Activated CD8-positive, alpha-beta memory T cell treated with anti-CD3 and anti-CD28 coated beads, Interleukin-2, amount 10 ng/mL, durations not matched to agents 7 days and 5 days (primary cell): ENCODE results near the gene KDM1B. TPM values are rescaled to one million over a fixed set of nuclear protein-coding genes. Genes with fewer than 3 reads are reported as not detected.
"Not testable (repeated sequence)": the region's sequence is repeated elsewhere in the genome, so short reads cannot be mapped to it uniquely, and the experiment has no call there.

Source experiments
- ATAC-seq: fragments of 150-1000 bp; cut with Tn5 transposase; one replicate; pipeline ENCODE4 v1.10.0; 2021; ENCODE audit warnings: moderate library complexity
- CTCF ChIA-PET: fragments of 350-600 bp; sonication (Branson Sonifier 250); formaldehyde crosslinking; loops from one replicate; lab custom pipeline; 2021; ENCODE audit warnings: antibody characterized with exemption; lab: Charles Lee
- DNase-seq: peaks from one replicate; pipeline ENCODE4 v3.0.0-alpha.2; 2020
- H3K27ac Mint-ChIP-seq: one replicate; pipeline ENCODE4 v1.8.0; 2021; ENCODE audit warnings: mild to moderate bottlenecking, mixed read lengths
- H3K27me3 Mint-ChIP-seq: one replicate; pipeline ENCODE4 v1.8.0; 2021; ENCODE audit warnings: mixed read lengths
- H3K36me3 Mint-ChIP-seq: one replicate; pipeline ENCODE4 v1.8.0; 2021; ENCODE audit warnings: mild to moderate bottlenecking, mixed read lengths
- H3K4me1 Mint-ChIP-seq: one replicate; pipeline ENCODE4 v1.8.0; 2021; ENCODE audit warnings: mixed read lengths
- H3K4me3 Mint-ChIP-seq: one replicate; pipeline ENCODE4 v1.8.0; 2021; ENCODE audit warnings: mild to moderate bottlenecking, moderate library complexity, mixed read lengths
- H3K9me3 Mint-ChIP-seq: one replicate; pipeline ENCODE4 v1.8.0; 2022; ENCODE audit warnings: low read depth, mixed read lengths
- total RNA-seq, 2 experiments: library from RNA; stranded (reverse); gene quantifications; one replicate each; pipeline ENCODE4 v1.2.3, GENCODE V29; 2021

The KDM1B gene
- total RNA-seq, 2 experiments from 2014 or later, result 8.6 to 10.4 TPM

- DNase-seq (peak; percentile 63), ATAC-seq (peak; percentile 2)
- no peaks in the 10 kb centered on the region for H3K27me3 Mint-ChIP-seq
- peaks cover 35% of the 10 kb centered on the region for H3K4me1 Mint-ChIP-seq
- peaks cover 10% of the 10 kb centered on the region for H3K36me3 Mint-ChIP-seq
- CTCF ChIA-PET, result no interaction called here
- H3K4me3 Mint-ChIP-seq, result peak overlapping the region; percentile 93
- H3K9me3 Mint-ChIP-seq, result no peaks in the 10 kb centered on the region
- peak overlapping the region; percentile 72 for H3K27ac Mint-ChIP-seq
These were observed 721 bp downstream of the KDM1B start for GRCh38 chr6:18155864-18156421.

- Mint-ChIP-seq H3K27ac (no peak overlapping the region), H3K27me3 (no peaks in the 10 kb centered on the region), H3K9me3 (no peaks in the 10 kb centered on the region), H3K4me3 (no peak overlapping the region), H3K36me3 (peaks cover 21% of the 10 kb centered on the region), H3K4me1 (peaks cover 18% of the 10 kb centered on the region)
- CTCF ChIA-PET, result no interaction called here
- ATAC-seq, result no peak
- DNase-seq, result no peak
These were observed 5.7 kb downstream of the KDM1B start for GRCh38 chr6:18160911-18161310.

- H3K4me3 Mint-ChIP-seq, result no peak overlapping the region
- no peaks in the 10 kb centered on the region for H3K27me3 Mint-ChIP-seq
- peaks cover 13% of the 10 kb centered on the region for H3K4me1 Mint-ChIP-seq
- DNase-seq (no peak), ATAC-seq (no peak)
- CTCF ChIA-PET, result no interaction called here
- no peak overlapping the region for H3K27ac Mint-ChIP-seq
- peaks cover 21% of the 10 kb centered on the region for H3K36me3 Mint-ChIP-seq
- no peaks in the 10 kb centered on the region for H3K9me3 Mint-ChIP-seq
These were observed 6.2 kb downstream of the KDM1B start for GRCh38 chr6:18161431-18161830.

- no peak overlapping the region for H3K4me3 Mint-ChIP-seq
- H3K27ac Mint-ChIP-seq, result no peak overlapping the region
- CTCF ChIA-PET, result no interaction called here
- peaks cover 21% of the 10 kb centered on the region for H3K36me3 Mint-ChIP-seq
- peaks cover 13% of the 10 kb centered on the region for H3K4me1 Mint-ChIP-seq
- no peak for DNase-seq
- no peaks in the 10 kb centered on the region for H3K9me3 Mint-ChIP-seq
- no peaks in the 10 kb centered on the region for H3K27me3 Mint-ChIP-seq
- ATAC-seq, result no peak
These were observed 7.2 kb downstream of the KDM1B start for GRCh38 chr6:18162401-18162800.

- ATAC-seq (no peak), DNase-seq (no peak)
- CTCF ChIA-PET, result interaction anchor here (0.6 kb wide), 1 partner anchor 333 kb away, joined by 4 read pairs; no protein-coding TSS in a partner anchor
- H3K36me3 Mint-ChIP-seq, result peaks cover 27% of the 10 kb centered on the region
- H3K27me3 Mint-ChIP-seq, result no peaks in the 10 kb centered on the region
- H3K4me1 Mint-ChIP-seq, result peaks cover 9% of the 10 kb centered on the region
- no peak overlapping the region for H3K27ac Mint-ChIP-seq
- H3K9me3 Mint-ChIP-seq, result peaks cover 3% of the 10 kb centered on the region
- no peak overlapping the region for H3K4me3 Mint-ChIP-seq
These were observed 10.5 kb downstream of the KDM1B start for GRCh38 chr6:18165751-18166150.

GRCh38 chr6:18166312-18167036 lies 11.3 kb downstream of the KDM1B start:
- CTCF ChIA-PET, result interaction anchor here (0.6 kb wide), 1 partner anchor 333 kb away, joined by 4 read pairs; no protein-coding TSS in a partner anchor
- no peak overlapping the region for H3K27ac Mint-ChIP-seq
- H3K4me1 Mint-ChIP-seq, result peaks cover 2% of the 10 kb centered on the region
- H3K27me3 Mint-ChIP-seq, result no peaks in the 10 kb centered on the region
- H3K36me3 Mint-ChIP-seq, result peaks cover 25% of the 10 kb centered on the region
- peaks cover 3% of the 10 kb centered on the region for H3K9me3 Mint-ChIP-seq
- no peak for DNase-seq
- no peak for ATAC-seq
- H3K4me3 Mint-ChIP-seq, result no peak overlapping the region

- Mint-ChIP-seq H3K27me3 (no peaks in the 10 kb centered on the region), H3K27ac (no peak overlapping the region), H3K36me3 (peaks cover 16% of the 10 kb centered on the region), H3K4me1 (no peaks in the 10 kb centered on the region), H3K9me3 (peaks cover 3% of the 10 kb centered on the region), H3K4me3 (no peak overlapping the region)
- ATAC-seq (no peak), DNase-seq (no peak)
- CTCF ChIA-PET, result no interaction called here
These were observed 13.0 kb downstream of the KDM1B start for GRCh38 chr6:18168264-18168663.

GRCh38 chr6:18171871-18172270 lies 16.6 kb downstream of the KDM1B start:
- DNase-seq, result no peak
- Mint-ChIP-seq H3K4me1 (no peaks in the 10 kb centered on the region), H3K27ac (no peak overlapping the region), H3K9me3 (peaks cover 3% of the 10 kb centered on the region), H3K27me3 (no peaks in the 10 kb centered on the region), H3K4me3 (no peak overlapping the region), H3K36me3 (peaks cover 31% of the 10 kb centered on the region)
- ATAC-seq, result no peak
- CTCF ChIA-PET, result no interaction called here

GRCh38 chr6:18176198-18176597 lies 21.0 kb downstream of the KDM1B start:
- peaks cover 33% of the 10 kb centered on the region for H3K36me3 Mint-ChIP-seq
- DNase-seq, H3K9me3 Mint-ChIP-seq, H3K27ac Mint-ChIP-seq, H3K27me3 Mint-ChIP-seq, CTCF ChIA-PET, H3K4me3 Mint-ChIP-seq, H3K4me1 Mint-ChIP-seq, ATAC-seq: not testable (repeated sequence)

- Mint-ChIP-seq H3K4me1 (no peaks in the 10 kb centered on the region), H3K36me3 (peaks cover 32% of the 10 kb centered on the region), H3K27ac (no peak overlapping the region), H3K4me3 (no peak overlapping the region), H3K27me3 (no peaks in the 10 kb centered on the region), H3K9me3 (no peaks in the 10 kb centered on the region)
- DNase-seq (no peak), ATAC-seq (no peak)
- CTCF ChIA-PET, result no interaction called here
These were observed 22.2 kb downstream of the KDM1B start for GRCh38 chr6:18177286-18177965.

GRCh38 chr6:18178960-18179615 lies 23.9 kb downstream of the KDM1B start:
- no peak overlapping the region for H3K27ac Mint-ChIP-seq
- no peak overlapping the region for H3K4me3 Mint-ChIP-seq
- H3K4me1 Mint-ChIP-seq, result no peaks in the 10 kb centered on the region
- peaks cover 27% of the 10 kb centered on the region for H3K36me3 Mint-ChIP-seq
- no peaks in the 10 kb centered on the region for H3K9me3 Mint-ChIP-seq
- no peaks in the 10 kb centered on the region for H3K27me3 Mint-ChIP-seq
- no peak for ATAC-seq
- no peak for DNase-seq
- CTCF ChIA-PET, result no interaction called here

- CTCF ChIA-PET, result no interaction called here
- H3K27ac Mint-ChIP-seq, result no peak overlapping the region
- no peaks in the 10 kb centered on the region for H3K4me1 Mint-ChIP-seq
- no peaks in the 10 kb centered on the region for H3K9me3 Mint-ChIP-seq
- no peak overlapping the region for H3K4me3 Mint-ChIP-seq
- DNase-seq (no peak), ATAC-seq (no peak)
- peaks cover 27% of the 10 kb centered on the region for H3K36me3 Mint-ChIP-seq
- no peaks in the 10 kb centered on the region for H3K27me3 Mint-ChIP-seq
These were observed 24.6 kb downstream of the KDM1B start for GRCh38 chr6:18179770-18180356.

- Mint-ChIP-seq H3K36me3 (peaks cover 15% of the 10 kb centered on the region), H3K4me1 (no peaks in the 10 kb centered on the region)
- CTCF ChIA-PET, result no interaction called here
These were observed 27.3 kb downstream of the KDM1B start for GRCh38 chr6:18182568-18182967.

More at GRCh38 chr6:18182568-18182967, 27.3 kb downstream of the KDM1B start:
- DNase-seq (no peak), ATAC-seq (no peak)
- no peak overlapping the region for H3K4me3 Mint-ChIP-seq
- no peaks in the 10 kb centered on the region for H3K27me3 Mint-ChIP-seq
- no peaks in the 10 kb centered on the region for H3K9me3 Mint-ChIP-seq
- H3K27ac Mint-ChIP-seq, result no peak overlapping the region
